Activated CD4-positive, alpha-beta T cell treated with anti-CD3 and anti-CD28 coated beads, Interleukin-2, amount 50 U/mL, for 1 hour (primary cell): ENCODE data around the gene ACAD11.
"Not testable (repeated sequence)": the region's sequence is repeated elsewhere in the genome, so short reads cannot be mapped to it uniquely, and the experiment has no call there.

Experiments
- DNase-seq: peaks from one replicate; pipeline ENCODE4 v3.0.0-alpha.2; 2020

Gene ACAD11

GRCh38 chr3:132643366-132643765, 16.2 kb downstream of the ACAD11 start:
- DNase-seq, result no peak

GRCh38 chr3:132642539-132642847, 17.1 kb downstream of the ACAD11 start:
- DNase-seq, result no peak

GRCh38 chr3:132641837-132642538, 17.6 kb downstream of the ACAD11 start:
- DNase-seq, result no peak

GRCh38 chr3:132641427-132641826, 18.2 kb downstream of the ACAD11 start:
- not testable (repeated sequence) for DNase-seq

GRCh38 chr3:132638706-132639105, 20.9 kb downstream of the ACAD11 start:
- DNase-seq, result no peak

- DNase-seq, result no peak
Measured at GRCh38 chr3:132637590-132637989, 22.0 kb downstream of the ACAD11 start.

- no peak for DNase-seq
Measured at GRCh38 chr3:132635052-132635451, 24.6 kb downstream of the ACAD11 start.

- no peak for DNase-seq
Measured at GRCh38 chr3:132630612-132631011, 29.0 kb downstream of the ACAD11 start.

GRCh38 chr3:132629928-132630327, 29.7 kb downstream of the ACAD11 start:
- DNase-seq, result no peak

GRCh38 chr3:132628157-132628556, 31.5 kb downstream of the ACAD11 start:
- no peak for DNase-seq

GRCh38 chr3:132626955-132627354, 32.7 kb downstream of the ACAD11 start:
- DNase-seq, result no peak

- DNase-seq, result no peak
Measured at GRCh38 chr3:132625613-132626012, 34.0 kb downstream of the ACAD11 start.

- DNase-seq, result no peak
Measured at GRCh38 chr3:132624790-132625189, 34.8 kb downstream of the ACAD11 start.

- no peak for DNase-seq
Measured at GRCh38 chr3:132623646-132624045, 36.0 kb downstream of the ACAD11 start.

GRCh38 chr3:132622761-132623160, 36.8 kb downstream of the ACAD11 start:
- no peak for DNase-seq

GRCh38 chr3:132622148-132622547, 37.5 kb downstream of the ACAD11 start:
- no peak for DNase-seq

GRCh38 chr3:132616780-132617179, 42.8 kb downstream of the ACAD11 start:
- no peak for DNase-seq

GRCh38 chr3:132615881-132616280, 43.7 kb downstream of the ACAD11 start:
- no peak for DNase-seq

GRCh38 chr3:132615301-132615700, 44.3 kb downstream of the ACAD11 start:
- not testable (repeated sequence) for DNase-seq

- not testable (repeated sequence) for DNase-seq
Measured at GRCh38 chr3:132606620-132607019, 53.0 kb downstream of the ACAD11 start.

GRCh38 chr3:132606085-132606484, 53.5 kb downstream of the ACAD11 start:
- DNase-seq, result no peak

- no peak for DNase-seq
Measured at GRCh38 chr3:132605374-132605792, 54.2 kb downstream of the ACAD11 start.

- DNase-seq, result not testable (repeated sequence)
Measured at GRCh38 chr3:132600614-132601013, 59.0 kb downstream of the ACAD11 start.

GRCh38 chr3:132598181-132598580, 61.4 kb downstream of the ACAD11 start:
- DNase-seq, result no peak

- DNase-seq, result no peak
Measured at GRCh38 chr3:132597660-132598059, 61.9 kb downstream of the ACAD11 start.
